ENCODE results near the gene NCKAP1. TPM values are rescaled to one million over a fixed set of nuclear protein-coding genes. Genes with fewer than 3 reads are reported as not detected.

Gene NCKAP1
- total and polyA plus RNA-seq, 4 donors = 16.1 to 64.2 (median 24.4) TPM

GRCh38 chr2:182977463-182977862, 60.8 kb downstream of the NCKAP1 start:
- 98% methylated on average over 1 of the region's 1 CpG for WGBS
- Histone ChIP-seq H3K4me3 (ENCODE audit: low read depth in 1 of 3, low read length in 3 of 3) (no peak overlapping the region), H3K9me3 (ENCODE audit: control insufficient read depth in 4 of 4, low read length in 3 of 4) (no peaks in the 10 kb centered on the region), H3K4me1 (ENCODE audit: control insufficient read depth in 4 of 4, insufficient read depth in 4 of 4, low read length in 3 of 4) (peaks cover 0 to 13% (median 11%) of the 10 kb centered on the region in 4 donors), H3K27ac (ENCODE audit: low read depth in 1 of 2, low read length in 2 of 2) (no peak overlapping the region), H3K27me3 (ENCODE audit: control insufficient read depth in 4 of 4, insufficient read depth in 4 of 4, low read length in 3 of 4) (no peaks in the 10 kb centered on the region), H3K9ac (ENCODE audit: low read depth in 1 of 2, low read length in 2 of 2) (no peak overlapping the region), H3K36me3 (ENCODE audit: control insufficient read depth in 4 of 4, insufficient read depth in 3 of 4, low read depth in 1 of 4, low read length in 3 of 4) (peaks cover 0 to 13% (median 5%) of the 10 kb centered on the region in 4 donors)
- DNase-seq (ENCODE audit: low spot score) = no peak
- no peak for TF ChIP-seq RAD21 (IDR thresholded peaks at IDR 0.05)
- no peak for TF ChIP-seq GABPA (IDR thresholded peaks at IDR 0.05 in 1 of 2, conservative IDR thresholded peaks at IDR 0.05 in 1 of 2)
- TF ChIP-seq CTCF (IDR thresholded peaks at IDR 0.05; ENCODE audit: low read depth, low read length, missing input control) = no peak
- no peak for TF ChIP-seq NR2F2 (IDR thresholded peaks at IDR 0.05)
- TF ChIP-seq ZBTB33 (IDR thresholded peaks at IDR 0.05) = no peak
- TF ChIP-seq SP1 (IDR thresholded peaks at IDR 0.05) = no peak
- no peak for TF ChIP-seq MAX (IDR thresholded peaks at IDR 0.05)
- TF ChIP-seq FOXA2 (IDR thresholded peaks at IDR 0.05) = no peak
- TF ChIP-seq HNF4G (IDR thresholded peaks at IDR 0.05) = no peak
- TF ChIP-seq REST (IDR thresholded peaks at IDR 0.05) = no peak

GRCh38 chr2:182973441-182974352, 64.6 kb downstream of the NCKAP1 start:
- DNase-seq (ENCODE audit: low spot score) = no peak
- Histone ChIP-seq H3K27ac (ENCODE audit: low read depth in 1 of 2, low read length in 2 of 2) (no peak overlapping the region), H3K36me3 (ENCODE audit: control insufficient read depth in 4 of 4, insufficient read depth in 3 of 4, low read depth in 1 of 4, low read length in 3 of 4) (peaks cover 0 to 3% (median 1%) of the 10 kb centered on the region in 4 donors), H3K4me1 (ENCODE audit: control insufficient read depth in 4 of 4, insufficient read depth in 4 of 4, low read length in 3 of 4) (peaks cover 0 to 13% (median 10%) of the 10 kb centered on the region in 4 donors), H3K9ac (ENCODE audit: low read depth in 1 of 2, low read length in 2 of 2) (no peak overlapping the region), H3K9me3 (ENCODE audit: control insufficient read depth in 4 of 4, low read length in 3 of 4) (no peaks in the 10 kb centered on the region), H3K4me3 (ENCODE audit: low read depth in 1 of 3, low read length in 3 of 3) (no peak overlapping the region), H3K27me3 (ENCODE audit: control insufficient read depth in 4 of 4, insufficient read depth in 4 of 4, low read length in 3 of 4) (no peaks in the 10 kb centered on the region)
- WGBS = 38% methylated on average over 1 of the region's 1 CpG
- TF ChIP-seq NR2F2 (IDR thresholded peaks at IDR 0.05) (no peak), REST (IDR thresholded peaks at IDR 0.05) (no peak), RXRA (IDR thresholded peaks at IDR 0.05) (peak; percentile 23 to 26), HNF4G (IDR thresholded peaks at IDR 0.05) (no peak), ZBTB33 (IDR thresholded peaks at IDR 0.05) (no peak), YY1 (IDR thresholded peaks at IDR 0.05) (no peak), CTCF (IDR thresholded peaks at IDR 0.05; ENCODE audit: low read depth, low read length, missing input control) (no peak), HNF4A (conservative IDR thresholded peaks at IDR 0.05) (peak; percentile 88 to 92)

Measured in liver (tissue), 9 donors.